K562 (cell line): ENCODE data around the gene VAC14.

Experiments
- EZH2 ChIP-seq: IDR thresholded peaks from 2 replicates; pipeline ENCODE4 v1.6.1; 2012; ENCODE audit warnings: low read depth, mild to moderate bottlenecking, inconsistent platforms, low read length, borderline replicate concordance
- FOXM1 ChIP-seq, 2 experiments: fragments of 450-650 bp in 1 of 2; sonication (generic) in 1 of 2; formaldehyde crosslinking in 1 of 2; IDR thresholded peaks; 2 replicates each; pipeline versions ENCODE4 v1.6.1 to v1.9.0; 2017 to 2022; ENCODE audit warnings: low read depth in 2 of 2, mild to moderate bottlenecking in 2 of 2, missing genetic modification reagents in 1 of 2, moderate library complexity in 1 of 2
- JUN ChIP-seq, 2 experiments: sonication (generic) in 1 of 2; formaldehyde crosslinking in 1 of 2; IDR thresholded peaks; 2 replicates each; pipeline versions ENCODE4 v1.6.1 to v1.8.0; 2012 to 2022; ENCODE audit warnings: borderline replicate concordance in 2 of 2, mild to moderate bottlenecking in 2 of 2, improper control_type of control experiment in 1 of 2, low read depth in 1 of 2, low read length in 1 of 2, missing genetic modification reagents in 1 of 2
- PATZ1 ChIP-seq: fragments of 250-450 bp; sonication (Bioruptor Pico); IDR thresholded peaks from 2 replicates; pipeline ENCODE4 v1.5.0; 2020; ENCODE audit warnings: mild to moderate bottlenecking, borderline replicate concordance
- POLR2A ChIP-seq: fragments of 450-650 bp; conservative IDR thresholded peaks from 2 replicates; pipeline ENCODE4 v1.6.1; 2016
- POLR2AphosphoS2 ChIP-seq: IDR thresholded peaks from 2 replicates; pipeline ENCODE4 v1.6.1; 2012; ENCODE audit warnings: low read length, improper control_type of control experiment
- PRMT5 ChIP-seq: sonication (generic); formaldehyde crosslinking; IDR thresholded peaks from 2 replicates; pipeline ENCODE4 v1.5.0; 2020; ENCODE audit warnings: missing genetic modification reagents
- RFX5 ChIP-seq: IDR thresholded peaks from 2 replicates; pipeline ENCODE4 v1.6.1; 2011; ENCODE audit warnings: low read depth, mild to moderate bottlenecking, improper control_type of control experiment, low read length
- SP1 ChIP-seq: sonication (generic); formaldehyde crosslinking; IDR thresholded peaks from 2 replicates; pipeline ENCODE4 v1.8.1; 2022; ENCODE audit warnings: mild to moderate bottlenecking, missing genetic modification reagents
- TAF1 ChIP-seq: IDR thresholded peaks from 2 replicates; pipeline ENCODE4 v1.6.1; 2011; ENCODE audit warnings: mild to moderate bottlenecking, low read length, moderate library complexity; ENCODE audit not compliant: insufficient read depth, control insufficient read depth, severe bottlenecking; ENCODE audit errors: extremely low read depth
- ZFP36 ChIP-seq: fragments of 150-350 bp; IDR thresholded peaks from 2 replicates; pipeline ENCODE4 v1.6.1; 2018; ENCODE audit warnings: low read length, low read depth; ENCODE audit not compliant: partially characterized antibody
- TF ChIP-seq, protein P1 (sequence below), 3 experiments: IDR thresholded peaks in 2 of 3; conservative IDR thresholded peaks in 1 of 3; 2 replicates each; pipeline ENCODE4 v1.5.1; 2011 to 2012; ENCODE audit warnings: low read length in 3 of 3, mild to moderate bottlenecking in 3 of 3, control low read depth in 2 of 3, improper control_type of control experiment in 1 of 3, inconsistent platforms in 1 of 3, low read depth in 1 of 3, mixed read lengths in 1 of 3, moderate library complexity in 1 of 3; ENCODE audit not compliant: insufficient read depth in 2 of 3
- TF ChIP-seq, protein P2 (sequence below): sonication (generic); formaldehyde crosslinking; IDR thresholded peaks from 2 replicates; pipeline ENCODE4 v1.8.1; 2023; ENCODE audit warnings: missing genetic modification reagents, mild to moderate bottlenecking, borderline replicate concordance
- TF ChIP-seq, protein P3 (sequence below): IDR thresholded peaks from 3 replicates; pipeline ENCODE4 v1.6.1; 2011; ENCODE audit warnings: borderline replicate concordance, mild to moderate bottlenecking, moderate library complexity; ENCODE audit not compliant: insufficient read length; ENCODE audit errors: extremely low read depth

DNA sequence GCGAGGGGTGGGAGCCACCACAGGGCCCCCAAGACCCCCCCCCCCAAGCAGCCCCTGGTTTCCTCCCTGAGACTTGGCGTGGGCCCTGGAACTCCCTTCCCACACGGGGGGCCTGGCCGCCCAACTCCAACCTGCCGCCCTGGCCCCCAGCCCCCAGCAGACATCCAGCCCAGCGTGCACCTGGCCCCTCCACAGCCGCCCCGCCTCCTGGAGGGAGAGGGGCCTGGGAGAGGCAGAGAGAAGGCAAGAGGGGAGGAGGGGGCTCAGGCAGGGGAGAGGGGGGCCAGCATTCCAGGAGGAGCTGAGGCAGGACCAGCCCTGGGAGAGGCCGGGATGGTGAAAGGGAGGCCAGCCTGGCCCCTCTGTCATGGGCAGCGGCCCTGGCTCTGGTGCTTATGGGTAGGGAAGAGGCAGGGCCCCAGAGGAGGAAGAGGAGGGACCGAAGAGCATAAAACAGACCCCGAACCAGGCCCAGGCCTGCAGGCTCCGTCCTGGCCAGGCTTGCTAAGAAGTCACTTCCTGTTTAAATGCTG, 137.9 kb downstream of the VAC14 start:
- TF ChIP-seq ZFP36 = no peak
- TF ChIP-seq JUN (IDR thresholded peaks at IDR 0.05; ENCODE audit: borderline replicate concordance, low read depth, low read length) = no peak
- TF ChIP-seq JUN (CRISPR knock-in tag; IDR thresholded peaks at IDR 0.05; ENCODE audit: borderline replicate concordance) = no peak
- no peak for TF ChIP-seq POLR2AphosphoS2
- no peak for TF ChIP-seq FOXM1 (IDR thresholded peaks at IDR 0.05; ENCODE audit: low read depth)
- no peak for TF ChIP-seq FOXM1 (CRISPR knock-in tag; IDR thresholded peaks at IDR 0.05; ENCODE audit: low read depth)
- no peak for TF ChIP-seq TAF1
- TF ChIP-seq PRMT5 (CRISPR knock-in tag) = no peak
- TF ChIP-seq, protein P1, sequence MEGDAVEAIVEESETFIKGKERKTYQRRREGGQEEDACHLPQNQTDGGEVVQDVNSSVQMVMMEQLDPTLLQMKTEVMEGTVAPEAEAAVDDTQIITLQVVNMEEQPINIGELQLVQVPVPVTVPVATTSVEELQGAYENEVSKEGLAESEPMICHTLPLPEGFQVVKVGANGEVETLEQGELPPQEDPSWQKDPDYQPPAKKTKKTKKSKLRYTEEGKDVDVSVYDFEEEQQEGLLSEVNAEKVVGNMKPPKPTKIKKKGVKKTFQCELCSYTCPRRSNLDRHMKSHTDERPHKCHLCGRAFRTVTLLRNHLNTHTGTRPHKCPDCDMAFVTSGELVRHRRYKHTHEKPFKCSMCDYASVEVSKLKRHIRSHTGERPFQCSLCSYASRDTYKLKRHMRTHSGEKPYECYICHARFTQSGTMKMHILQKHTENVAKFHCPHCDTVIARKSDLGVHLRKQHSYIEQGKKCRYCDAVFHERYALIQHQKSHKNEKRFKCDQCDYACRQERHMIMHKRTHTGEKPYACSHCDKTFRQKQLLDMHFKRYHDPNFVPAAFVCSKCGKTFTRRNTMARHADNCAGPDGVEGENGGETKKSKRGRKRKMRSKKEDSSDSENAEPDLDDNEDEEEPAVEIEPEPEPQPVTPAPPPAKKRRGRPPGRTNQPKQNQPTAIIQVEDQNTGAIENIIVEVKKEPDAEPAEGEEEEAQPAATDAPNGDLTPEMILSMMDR (IDR thresholded peaks at IDR 0.05 in 2 of 3, conservative IDR thresholded peaks at IDR 0.05 in 1 of 3; ENCODE audit: insufficient read depth in 2 of 3, low read depth in 1 of 3, low read length in 3 of 3) = no peak
- TF ChIP-seq SP1 (CRISPR knock-in tag) = no peak
- TF ChIP-seq, protein P2, sequence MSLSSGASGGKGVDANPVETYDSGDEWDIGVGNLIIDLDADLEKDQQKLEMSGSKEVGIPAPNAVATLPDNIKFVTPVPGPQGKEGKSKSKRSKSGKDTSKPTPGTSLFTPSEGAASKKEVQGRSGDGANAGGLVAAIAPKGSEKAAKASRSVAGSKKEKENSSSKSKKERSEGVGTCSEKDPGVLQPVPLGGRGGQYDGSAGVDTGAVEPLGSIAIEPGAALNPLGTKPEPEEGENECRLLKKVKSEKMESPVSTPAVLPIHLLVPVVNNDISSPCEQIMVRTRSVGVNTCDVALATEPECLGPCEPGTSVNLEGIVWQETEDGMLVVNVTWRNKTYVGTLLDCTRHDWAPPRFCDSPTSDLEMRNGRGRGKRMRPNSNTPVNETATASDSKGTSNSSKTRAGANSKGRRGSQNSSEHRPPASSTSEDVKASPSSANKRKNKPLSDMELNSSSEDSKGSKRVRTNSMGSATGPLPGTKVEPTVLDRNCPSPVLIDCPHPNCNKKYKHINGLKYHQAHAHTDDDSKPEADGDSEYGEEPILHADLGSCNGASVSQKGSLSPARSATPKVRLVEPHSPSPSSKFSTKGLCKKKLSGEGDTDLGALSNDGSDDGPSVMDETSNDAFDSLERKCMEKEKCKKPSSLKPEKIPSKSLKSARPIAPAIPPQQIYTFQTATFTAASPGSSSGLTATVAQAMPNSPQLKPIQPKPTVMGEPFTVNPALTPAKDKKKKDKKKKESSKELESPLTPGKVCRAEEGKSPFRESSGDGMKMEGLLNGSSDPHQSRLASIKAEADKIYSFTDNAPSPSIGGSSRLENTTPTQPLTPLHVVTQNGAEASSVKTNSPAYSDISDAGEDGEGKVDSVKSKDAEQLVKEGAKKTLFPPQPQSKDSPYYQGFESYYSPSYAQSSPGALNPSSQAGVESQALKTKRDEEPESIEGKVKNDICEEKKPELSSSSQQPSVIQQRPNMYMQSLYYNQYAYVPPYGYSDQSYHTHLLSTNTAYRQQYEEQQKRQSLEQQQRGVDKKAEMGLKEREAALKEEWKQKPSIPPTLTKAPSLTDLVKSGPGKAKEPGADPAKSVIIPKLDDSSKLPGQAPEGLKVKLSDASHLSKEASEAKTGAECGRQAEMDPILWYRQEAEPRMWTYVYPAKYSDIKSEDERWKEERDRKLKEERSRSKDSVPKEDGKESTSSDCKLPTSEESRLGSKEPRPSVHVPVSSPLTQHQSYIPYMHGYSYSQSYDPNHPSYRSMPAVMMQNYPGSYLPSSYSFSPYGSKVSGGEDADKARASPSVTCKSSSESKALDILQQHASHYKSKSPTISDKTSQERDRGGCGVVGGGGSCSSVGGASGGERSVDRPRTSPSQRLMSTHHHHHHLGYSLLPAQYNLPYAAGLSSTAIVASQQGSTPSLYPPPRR = no peak
- TF ChIP-seq, protein P3, sequence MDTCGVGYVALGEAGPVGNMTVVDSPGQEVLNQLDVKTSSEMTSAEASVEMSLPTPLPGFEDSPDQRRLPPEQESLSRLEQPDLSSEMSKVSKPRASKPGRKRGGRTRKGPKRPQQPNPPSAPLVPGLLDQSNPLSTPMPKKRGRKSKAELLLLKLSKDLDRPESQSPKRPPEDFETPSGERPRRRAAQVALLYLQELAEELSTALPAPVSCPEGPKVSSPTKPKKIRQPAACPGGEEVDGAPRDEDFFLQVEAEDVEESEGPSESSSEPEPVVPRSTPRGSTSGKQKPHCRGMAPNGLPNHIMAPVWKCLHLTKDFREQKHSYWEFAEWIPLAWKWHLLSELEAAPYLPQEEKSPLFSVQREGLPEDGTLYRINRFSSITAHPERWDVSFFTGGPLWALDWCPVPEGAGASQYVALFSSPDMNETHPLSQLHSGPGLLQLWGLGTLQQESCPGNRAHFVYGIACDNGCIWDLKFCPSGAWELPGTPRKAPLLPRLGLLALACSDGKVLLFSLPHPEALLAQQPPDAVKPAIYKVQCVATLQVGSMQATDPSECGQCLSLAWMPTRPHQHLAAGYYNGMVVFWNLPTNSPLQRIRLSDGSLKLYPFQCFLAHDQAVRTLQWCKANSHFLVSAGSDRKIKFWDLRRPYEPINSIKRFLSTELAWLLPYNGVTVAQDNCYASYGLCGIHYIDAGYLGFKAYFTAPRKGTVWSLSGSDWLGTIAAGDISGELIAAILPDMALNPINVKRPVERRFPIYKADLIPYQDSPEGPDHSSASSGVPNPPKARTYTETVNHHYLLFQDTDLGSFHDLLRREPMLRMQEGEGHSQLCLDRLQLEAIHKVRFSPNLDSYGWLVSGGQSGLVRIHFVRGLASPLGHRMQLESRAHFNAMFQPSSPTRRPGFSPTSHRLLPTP = no peak
- no peak for TF ChIP-seq RFX5
- no peak for TF ChIP-seq PATZ1 (CRISPR knock-in tag)
- no peak for TF ChIP-seq EZH2
- no peak for TF ChIP-seq POLR2A
